GM21529 (cell line): ENCODE data around the gene AKIRIN1.
"Not testable (repeated sequence)": the region's sequence is repeated elsewhere in the genome, so short reads cannot be mapped to it uniquely, and the experiment has no call there.

Source experiments
- ATAC-seq: cut with Tn5 transposase; IDR thresholded peaks from one replicate; pipeline ENCODE4 v1.9.1; 2021; ENCODE audit not compliant: unreplicated experiment

The AKIRIN1 gene, protein sequence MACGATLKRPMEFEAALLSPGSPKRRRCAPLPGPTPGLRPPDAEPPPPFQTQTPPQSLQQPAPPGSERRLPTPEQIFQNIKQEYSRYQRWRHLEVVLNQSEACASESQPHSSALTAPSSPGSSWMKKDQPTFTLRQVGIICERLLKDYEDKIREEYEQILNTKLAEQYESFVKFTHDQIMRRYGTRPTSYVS

DNA sequence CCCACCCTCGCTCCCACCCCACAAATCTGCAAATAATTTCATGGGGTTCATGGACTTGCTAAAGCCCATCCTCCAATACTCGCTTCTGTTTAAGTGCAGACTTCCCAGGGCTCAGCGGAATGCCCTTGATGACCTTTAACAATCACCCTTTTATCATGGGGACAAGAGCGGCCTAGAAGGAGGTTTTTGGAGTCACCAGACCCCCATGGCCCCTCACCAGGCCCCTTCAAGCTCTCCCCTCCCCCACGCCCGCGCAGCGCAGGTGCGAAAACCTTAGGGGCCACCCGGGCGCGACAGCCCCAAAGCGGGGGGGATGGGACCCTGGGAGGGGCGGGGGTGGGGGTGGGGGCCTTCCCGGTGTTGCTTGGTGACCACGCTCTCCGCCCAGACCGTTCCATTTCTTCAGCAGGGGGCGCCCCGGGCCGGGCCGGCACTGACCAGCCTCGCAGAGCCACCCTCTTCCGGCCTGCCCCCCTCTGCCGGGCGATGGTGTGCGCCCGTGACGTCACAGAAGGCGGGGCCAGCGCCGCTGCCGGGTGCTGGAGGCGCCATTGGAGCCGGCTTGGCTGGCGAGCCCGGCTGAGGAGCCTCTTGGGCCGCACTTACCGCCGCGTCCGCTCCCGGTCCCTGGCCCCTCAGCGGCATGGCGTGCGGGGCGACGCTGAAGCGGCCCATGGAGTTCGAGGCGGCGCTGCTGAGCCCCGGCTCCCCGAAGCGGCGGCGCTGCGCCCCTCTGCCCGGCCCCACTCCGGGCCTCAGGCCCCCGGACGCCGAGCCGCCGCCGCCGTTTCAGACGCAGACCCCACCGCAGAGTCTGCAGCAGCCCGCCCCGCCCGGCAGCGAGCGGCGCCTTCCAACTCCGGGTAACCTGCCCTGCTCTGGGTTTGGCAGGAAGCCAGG lies at the start of gene AKIRIN1:
TSS of gene AKIRIN1 (plus strand) at position 539 of the 900 bp plus-strand sequence. CDS start at position 644, 105 bp downstream.
- peak; percentile 94 for ATAC-seq

DNA sequence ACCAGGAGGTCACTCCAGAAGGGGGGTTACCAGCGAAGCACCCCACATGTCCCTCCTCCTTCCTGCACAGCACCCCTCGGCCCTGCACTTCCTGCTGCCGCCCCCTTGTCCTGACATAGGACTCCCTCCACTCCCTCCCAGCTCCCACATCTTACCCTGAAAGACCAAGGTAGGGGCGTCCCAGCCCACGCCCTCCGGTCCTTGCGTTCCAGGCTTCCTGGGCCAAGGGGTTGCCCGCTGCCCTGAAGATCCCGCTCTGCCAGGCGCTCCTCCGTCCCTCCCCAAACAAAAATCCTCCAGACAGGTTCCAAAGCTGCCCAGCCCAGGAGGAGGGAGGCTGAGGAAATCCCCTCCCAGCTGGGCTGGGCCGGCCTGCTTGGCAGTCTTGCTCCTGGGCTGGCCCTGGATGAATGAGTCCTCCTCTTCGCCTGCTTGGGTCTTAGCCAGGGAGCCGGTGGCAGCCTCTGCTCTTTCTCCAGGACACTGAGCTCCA lies 49.5 kb upstream of the AKIRIN1 start, which contains the start of gene RHBDL2:
TSS of gene RHBDL2 (minus strand) at position 304 of the 493 bp plus-strand sequence. CDS start 22,618 bp downstream, outside the sequence.
- no peak for ATAC-seq

DNA sequence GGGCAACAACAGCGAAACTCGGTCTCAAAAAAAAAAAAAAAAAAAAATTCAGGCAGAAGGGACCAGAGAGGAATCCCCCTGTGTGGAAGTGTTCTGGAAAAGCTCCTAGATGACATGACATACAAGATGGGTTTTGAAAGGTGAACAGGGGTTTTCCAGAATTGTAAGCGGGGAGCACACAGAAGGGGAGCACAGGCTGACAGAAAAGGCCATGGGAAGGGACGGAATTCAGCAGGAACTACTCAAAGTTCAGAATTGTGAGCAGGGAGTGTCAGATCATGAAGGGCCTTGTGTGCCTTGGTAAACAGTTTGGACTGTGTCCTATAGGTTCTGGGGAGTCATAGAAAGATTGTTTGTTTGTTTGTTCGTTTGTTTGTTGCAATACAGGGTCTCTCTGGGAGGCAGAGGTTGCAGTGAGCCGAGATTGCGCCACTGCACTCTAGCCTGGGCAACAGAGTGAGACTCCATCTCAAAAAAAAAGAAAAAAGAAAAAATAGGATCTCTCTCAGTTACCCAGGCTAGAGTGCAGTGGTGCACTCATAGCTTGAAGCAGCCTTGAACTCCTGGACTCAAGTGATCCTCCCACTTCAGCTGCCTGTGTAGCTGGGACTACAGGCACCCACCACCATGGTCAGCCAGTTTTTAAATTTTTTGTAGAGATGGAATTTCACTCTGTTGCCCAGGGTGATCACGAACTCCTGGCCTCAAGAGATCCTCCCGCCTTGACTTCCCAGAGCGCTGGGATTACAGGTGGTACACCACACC lies 48.2 kb upstream of the AKIRIN1 start:
- ATAC-seq: no peak

DNA sequence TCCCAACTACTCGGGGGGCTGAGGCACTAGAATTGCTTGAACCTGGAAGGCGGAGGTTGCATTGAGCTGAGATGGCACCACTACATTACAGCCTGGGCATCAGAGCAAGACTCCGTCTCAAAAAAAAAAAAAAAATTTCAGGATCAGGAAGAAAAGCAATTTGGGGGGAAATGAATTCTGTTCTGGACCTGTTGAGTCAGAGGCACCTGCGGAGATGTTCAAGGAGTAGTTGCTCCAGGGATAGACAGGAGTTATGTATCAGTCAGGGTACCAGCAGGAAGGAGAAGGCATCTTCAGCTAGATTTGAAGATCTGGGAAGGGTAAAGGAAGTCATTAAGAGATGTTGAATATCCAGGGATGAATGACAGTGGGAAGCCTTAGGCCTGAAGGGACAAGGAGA lies 46.5 kb upstream of the AKIRIN1 start:
- no peak for ATAC-seq

DNA sequence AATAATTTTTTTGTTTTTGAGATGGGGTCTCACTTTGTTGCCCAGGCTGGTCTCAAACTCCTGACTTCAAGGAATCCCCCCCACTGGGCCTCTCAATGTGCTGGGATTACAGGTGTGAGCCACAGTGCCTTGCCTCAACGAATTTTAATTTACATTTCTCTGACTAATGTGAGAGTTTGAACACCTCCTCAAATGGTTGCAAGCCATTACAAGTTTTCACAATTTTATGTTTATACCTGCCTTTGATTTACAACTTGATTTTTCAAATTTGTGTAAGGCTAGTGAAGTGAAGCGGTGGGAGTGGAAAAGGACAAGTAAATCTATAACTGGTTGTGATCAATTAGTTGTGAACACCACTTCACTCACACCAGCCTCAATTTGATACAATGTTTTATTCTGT lies 40.5 kb upstream of the AKIRIN1 start:
- no peak for ATAC-seq

DNA sequence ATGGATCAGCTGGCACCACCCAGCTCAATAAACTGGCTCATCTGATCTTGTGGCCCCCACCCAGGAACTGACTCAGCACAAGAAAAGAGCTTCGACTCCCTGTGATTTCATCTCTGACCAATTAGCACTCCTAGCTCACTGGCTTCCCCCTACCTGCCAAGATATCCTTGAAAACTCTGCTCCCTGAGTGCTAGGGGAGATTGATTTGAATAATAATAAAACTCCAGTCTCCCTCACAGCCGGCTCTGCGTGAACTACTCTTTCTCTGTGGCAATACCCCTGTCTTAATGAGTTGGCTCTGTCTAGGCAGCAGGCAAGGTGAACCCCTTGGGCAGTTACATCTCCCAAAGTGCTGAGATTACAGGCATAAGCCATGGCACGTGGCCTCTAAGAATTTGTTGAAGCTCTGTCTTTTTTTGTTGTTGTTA lies 37.6 kb upstream of the AKIRIN1 start:
- ATAC-seq: no peak

DNA sequence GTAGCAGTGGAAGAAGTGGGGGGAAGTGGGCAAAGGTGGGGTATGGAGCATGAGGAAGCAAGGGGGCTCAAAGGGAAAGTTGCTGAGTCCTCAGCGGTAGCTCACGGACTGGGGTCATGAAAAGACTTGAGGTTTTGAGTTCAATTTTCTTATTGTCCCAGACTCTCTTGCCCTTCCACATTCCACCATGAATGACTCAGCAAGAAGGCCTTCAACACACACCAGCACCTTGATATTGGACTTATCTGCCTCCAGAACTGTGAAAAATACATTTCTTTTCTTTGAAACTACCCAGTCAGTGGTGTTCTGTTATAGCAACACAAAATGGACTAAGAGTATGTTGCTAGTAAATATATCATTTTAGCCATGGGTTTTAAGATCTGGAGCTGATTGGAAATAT lies 32.1 kb upstream of the AKIRIN1 start:
- no peak for ATAC-seq

DNA sequence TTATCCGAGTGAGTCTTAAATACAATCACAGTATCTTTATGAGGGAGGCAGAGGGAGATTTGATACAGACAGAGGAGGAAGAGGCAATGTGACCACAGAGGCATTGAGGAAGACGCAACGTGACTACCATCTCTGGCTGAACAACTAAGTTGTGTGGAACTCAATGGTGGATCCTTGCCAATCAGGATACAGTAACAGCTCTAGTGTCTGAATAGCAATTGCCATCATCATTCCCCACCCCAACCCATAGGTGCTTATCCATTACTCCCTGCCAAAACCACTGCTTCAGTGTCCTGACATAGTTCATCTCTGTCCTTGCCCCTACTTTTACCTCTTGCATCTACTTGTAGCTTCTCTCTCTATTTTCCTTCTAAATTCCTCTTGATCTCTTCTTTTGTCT lies 29.0 kb upstream of the AKIRIN1 start:
- no peak for ATAC-seq

DNA sequence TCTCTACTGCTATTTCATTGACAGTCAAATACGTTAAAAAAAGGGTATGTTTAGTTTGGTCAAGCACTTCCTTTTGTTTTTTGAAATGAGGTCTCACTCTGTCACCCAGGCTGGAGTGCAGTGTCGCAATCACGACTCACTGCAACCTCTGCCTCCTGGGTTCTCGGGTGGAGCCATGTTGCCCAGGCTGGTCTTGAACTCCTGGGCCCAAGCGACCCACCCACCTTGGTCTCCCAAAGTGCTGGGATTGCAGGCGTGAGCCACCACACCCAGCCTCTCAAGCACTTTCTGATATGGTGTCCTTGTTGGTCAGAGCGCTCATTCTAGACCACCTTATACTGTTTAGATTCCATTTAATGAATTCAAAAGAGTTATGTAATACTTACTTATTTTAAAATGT lies 28.5 kb upstream of the AKIRIN1 start:
- ATAC-seq: no peak

DNA sequence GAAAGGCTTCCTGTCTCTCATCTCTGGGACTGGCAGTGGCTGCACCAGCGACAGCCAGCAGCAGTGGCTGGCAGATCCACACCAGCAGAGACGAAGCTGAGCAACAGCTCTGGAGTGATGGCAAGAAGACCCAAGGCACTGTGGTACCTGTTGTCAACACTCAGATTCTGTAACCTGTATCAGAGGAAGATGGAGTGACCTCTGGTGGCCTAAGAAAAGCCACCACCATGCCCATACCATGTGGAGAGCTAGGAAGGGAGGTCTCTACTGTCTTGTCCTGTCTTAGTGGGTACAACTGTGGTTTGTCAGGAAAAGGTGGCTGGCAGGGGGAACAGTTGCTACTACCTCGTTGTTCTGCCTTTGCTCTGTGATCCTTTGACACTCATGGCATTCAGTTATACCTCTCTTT lies 26.9 kb upstream of the AKIRIN1 start:
- ATAC-seq: no peak

DNA sequence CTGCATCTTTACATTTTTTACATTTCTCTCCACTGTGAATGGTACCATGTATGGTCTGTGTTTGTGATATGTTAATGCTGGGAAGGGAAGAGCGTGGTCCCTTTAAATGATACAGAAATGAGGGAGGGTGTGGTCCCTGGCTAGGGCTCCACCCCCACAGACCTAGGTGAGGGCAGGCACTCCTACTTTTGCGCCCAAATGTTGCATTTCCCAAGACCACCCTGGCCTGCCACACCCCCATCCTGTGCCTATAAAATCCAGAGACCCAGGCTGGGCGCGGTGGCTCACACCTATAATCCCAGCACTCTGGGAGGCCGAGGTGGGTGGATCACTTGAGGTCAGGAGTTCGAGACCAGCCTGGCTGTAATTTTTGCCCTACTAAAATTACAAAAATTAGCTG lies 17.9 kb upstream of the AKIRIN1 start:
- not testable (repeated sequence) for ATAC-seq

DNA sequence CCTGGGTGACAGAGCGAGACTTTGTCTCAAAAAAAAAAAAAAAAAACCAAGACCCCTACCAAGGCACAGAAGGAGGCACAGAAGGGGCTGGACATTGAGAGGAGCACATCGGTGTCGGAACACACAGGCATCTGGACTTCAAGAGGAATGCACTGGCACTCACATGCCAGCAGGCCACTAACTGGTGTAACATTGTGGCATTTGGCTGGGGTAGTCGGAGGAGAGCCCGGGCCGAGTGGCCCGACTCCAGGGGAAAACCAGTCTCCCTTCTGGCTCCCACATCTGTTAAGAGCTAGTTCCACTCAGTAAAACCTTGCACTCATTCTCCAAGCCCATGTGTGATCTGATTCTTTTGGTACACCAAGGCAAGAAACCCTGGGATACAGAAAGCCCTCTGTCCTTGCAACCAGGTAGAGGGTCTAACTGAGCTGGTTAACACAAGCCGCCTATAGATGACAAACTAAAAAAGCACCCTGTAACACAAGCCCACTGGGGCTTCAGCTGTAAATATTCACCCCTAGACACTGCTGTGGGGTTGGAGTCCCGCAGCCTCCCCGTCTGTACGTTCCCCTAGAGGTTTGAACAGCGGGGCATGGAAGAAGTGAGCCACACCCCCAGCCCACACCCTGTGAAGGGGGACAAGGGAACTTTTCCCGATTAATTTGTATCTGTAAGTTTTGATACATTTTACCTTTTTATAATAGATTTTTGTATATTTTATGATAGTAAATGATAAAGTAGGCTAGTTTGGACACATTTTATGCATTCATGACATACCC lies 17.2 kb upstream of the AKIRIN1 start:
- ATAC-seq: no peak

DNA sequence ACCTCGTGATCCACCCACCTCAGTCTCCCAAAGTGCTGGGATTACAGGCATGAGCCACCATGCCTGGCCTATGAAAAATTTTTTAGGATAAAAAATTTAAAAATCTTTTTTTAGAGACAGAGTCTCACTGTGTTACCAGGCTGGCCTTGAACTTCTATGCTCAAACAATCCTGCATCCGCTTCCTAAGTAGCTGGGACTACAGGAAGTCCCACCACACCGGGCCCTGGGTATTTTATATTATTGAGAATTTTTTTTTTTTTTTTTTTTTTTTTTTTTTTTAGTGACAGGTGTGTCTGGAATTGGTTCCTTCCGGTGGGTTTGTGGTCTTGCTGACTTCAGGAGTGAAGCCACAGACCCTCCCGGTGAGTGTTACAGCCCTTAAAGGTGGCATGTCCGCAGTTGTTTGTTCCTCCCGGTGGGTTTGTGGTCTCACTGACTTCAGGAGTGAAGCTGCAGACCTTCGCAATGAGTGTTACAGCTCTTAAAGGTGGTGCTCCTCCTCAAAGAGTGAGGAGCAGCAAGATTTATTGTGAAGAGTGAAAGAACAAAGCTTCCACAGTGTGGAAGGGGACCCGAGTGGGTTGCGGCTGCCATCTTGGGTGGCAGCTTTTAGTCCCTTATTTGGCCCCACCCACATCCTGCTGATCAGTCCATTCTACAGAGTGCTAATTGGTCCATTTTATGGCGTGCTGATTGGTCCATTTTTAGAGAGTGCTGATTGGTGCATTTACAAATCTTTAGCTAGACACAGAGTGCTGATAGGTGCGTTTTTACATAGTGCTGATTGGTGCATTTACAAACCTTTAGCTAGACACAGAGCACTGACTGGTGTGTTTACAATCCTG lies 13.5 kb upstream of the AKIRIN1 start:
- ATAC-seq: not testable (repeated sequence)

DNA sequence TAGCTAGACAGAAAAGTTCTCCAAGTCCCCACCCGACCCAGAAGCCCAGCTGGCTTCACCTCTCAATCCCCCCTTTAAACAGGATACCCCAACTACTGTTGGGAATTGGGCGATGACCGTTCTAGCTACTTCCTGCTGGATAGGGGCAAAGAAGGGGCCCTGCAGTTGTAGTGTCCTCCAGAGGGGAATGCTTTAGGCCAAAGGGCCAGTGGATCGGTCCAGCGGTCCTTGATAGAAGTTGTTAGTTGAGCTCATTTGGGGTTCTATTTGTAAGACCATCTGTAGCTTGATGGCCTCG lies 12.9 kb upstream of the AKIRIN1 start:
- ATAC-seq: not testable (repeated sequence)

DNA sequence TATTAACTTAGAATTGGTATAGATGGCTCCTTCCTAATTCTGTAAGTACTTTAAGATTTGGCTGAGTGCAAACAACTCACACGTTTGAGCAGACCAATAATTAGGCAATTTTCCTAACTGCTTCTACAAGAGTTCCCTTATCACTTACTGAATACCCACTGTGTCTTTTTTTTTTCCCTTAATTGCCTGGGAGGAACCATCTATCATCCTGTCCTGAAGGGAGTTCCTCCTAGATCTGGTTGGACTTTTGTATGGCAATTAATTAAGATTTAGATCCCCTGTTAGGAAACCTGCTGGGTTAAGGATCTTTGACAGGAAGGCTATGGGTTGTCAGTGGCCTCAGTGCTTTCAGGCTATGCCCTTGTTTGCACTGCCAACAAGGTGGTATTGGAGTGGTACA lies 11.7 kb upstream of the AKIRIN1 start:
- not testable (repeated sequence) for ATAC-seq

DNA sequence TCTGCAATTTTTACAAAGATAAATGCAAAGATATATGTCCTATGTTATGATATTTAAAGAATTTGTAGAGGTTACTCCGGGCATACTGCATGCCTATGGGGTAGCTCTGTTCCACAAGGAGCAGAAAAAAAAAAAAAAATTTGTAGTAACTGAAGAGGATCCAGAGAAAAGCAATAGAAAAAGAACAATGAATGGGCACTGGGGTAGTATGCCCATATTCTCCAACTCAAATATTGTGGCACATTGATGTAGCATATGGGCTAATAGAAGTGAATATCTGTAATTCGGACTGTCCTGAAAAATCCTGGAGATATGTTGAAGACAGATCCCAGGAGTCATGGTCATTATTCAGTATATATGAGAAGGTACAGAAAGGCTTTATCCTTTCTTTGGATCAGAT lies 1.1 kb upstream of the AKIRIN1 start:
- ATAC-seq: no peak

DNA sequence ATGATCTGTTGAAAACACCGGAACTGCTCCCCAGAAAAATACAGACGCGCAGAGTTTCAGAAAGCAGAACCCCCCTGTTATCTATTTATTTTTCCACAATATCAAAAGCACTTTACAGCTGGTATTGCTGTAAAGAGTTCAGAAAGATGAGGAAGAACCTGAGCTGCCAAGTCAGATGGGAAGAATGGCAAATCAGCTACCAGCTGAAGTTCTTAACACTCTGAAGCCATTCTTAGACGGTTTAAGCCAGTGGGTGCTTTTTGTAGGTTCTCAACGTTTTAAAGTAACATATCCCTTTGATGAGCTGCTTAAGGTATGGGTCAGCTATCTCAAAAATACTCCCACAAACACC lies 714 bp upstream of the AKIRIN1 start:
- no peak for ATAC-seq

DNA sequence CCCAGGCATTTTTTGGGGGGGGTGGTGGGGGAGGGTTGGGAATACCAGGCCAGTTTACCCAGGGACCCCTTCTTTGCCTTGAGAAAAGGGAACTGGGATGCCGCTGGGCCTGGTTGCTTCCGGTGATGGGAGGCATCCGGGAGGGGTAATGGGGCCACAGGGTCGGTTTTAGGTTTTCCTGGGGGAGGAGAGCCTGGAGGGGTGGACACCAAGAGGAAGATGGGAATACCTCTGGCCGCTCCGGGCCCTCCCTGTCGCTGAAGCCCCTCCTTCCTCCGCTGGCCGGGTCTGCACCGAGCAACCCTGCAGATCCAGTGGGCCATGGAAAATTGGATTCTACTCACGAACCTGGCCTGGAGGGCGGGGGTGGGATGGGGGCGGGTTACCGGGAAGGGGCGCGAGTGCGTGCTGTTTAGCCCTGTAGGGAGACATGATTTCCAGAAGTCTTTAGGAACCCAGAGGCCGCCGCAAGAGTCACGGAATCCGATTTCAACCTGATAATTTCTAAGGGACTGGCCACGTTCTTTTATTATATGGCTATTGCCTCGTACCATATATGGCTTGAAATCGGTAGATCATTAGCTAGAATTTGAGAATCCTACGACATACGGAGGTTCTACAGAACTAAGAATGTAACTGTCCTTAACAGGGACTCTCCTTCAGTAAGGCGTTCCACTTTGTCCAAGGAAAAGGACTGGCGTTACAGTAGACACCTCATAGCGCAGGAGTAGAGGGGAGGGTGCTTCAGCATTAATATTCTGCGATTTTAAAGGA lies 749 bp downstream of the AKIRIN1 start:
- peak; percentile 5 for ATAC-seq

DNA sequence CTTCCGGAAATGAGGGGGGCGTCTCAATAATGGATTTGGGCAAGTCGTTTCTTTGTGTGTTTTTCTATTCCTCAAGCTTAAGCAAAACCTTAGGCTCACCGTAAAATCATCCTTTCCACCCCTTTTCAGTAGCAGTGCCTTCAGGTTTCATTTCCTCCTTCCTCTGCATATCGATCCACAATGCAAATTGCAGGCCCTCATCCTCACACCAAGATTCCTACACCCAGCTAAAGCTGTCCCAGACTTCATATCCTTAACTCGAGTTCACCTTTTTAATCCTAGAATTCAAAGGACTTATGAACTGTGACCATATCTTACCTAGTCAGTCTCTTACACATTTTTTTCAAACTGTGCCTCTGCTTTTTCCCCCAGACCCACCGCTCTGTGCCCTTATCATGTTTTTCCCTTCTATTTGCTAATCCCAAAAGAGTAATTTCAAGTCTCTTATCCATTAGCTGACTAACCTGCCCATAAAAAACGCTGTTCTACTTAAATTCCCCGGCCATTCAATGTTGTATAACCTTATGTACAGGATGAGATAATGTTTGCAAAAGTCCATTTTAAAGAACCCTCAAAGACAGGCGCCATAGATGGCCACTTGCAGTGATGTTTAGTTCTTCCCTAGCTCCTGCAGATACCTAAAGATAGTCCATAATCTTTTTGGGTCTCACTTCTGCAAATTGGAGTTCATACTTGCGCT lies 1.5 kb downstream of the AKIRIN1 start:
- no peak for ATAC-seq
